GM18517 (cell line): ENCODE data around the gene SPIRE2.

Experiments
- ATAC-seq: cut with Tn5 transposase; IDR thresholded peaks from one replicate; pipeline ENCODE4 v1.9.1; 2021; ENCODE audit warnings: mild to moderate bottlenecking, moderate library complexity; ENCODE audit not compliant: unreplicated experiment

The SPIRE2 gene

GRCh38 chr16:89893642-89894548 is 65.6 kb downstream of the SPIRE2 start:
- ATAC-seq: no peak

DNA sequence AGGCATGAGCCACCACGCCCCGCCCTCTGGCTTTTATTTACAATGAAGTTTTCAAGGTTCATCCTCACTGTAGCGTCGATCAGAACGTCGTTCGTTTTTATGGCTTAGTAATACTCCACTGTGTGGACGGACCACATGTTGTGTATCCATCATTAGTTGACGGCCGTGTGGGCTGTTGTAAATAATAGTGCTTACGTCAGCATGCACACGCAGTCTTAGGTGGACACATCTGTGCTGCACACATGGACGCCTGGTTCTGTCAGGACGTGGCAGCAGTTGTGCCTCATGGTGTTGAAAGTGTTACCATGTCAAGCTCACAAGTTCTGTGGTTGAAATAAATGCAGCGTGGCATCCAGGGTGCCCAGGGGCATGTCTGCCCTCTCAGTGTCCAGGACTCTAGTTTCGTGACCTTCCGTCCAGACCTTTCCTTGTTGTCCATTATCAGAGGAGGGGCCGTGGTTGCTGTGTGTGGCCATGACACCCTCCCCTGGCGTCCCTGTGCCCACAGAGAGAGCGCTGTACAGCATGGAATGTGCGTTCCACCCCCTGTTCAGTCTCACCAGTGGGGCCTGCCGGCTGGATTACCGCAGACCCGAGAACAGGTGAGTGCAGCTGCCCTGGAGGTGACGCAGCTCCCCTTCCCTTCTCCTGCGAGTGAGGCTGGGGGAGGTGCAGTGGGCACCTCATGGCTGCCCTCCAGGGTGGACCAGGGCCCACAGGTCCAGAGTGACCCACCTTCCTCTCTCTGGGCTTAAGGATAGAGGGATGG is 67.4 kb downstream of the SPIRE2 start:
- ATAC-seq: no peak

DNA sequence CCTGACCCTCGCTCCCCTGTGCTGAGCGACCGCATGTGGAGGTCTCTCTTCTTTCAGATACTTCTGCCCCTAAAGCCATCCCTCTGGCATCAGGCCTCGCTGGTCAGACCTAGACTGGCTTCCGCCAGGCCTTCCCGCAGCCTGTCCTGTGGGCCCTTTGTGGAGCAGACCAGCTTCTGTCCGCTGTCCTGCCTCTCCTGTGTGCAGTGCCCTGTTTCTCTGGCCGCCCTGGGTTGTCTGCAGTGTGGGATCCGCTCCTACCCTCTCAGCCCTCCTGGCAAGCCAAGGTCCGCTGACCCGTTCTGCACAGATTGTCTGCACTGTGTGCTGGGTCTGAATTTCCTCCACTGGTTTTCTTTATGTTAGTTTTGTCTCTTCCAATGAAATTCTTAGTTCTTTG is 68.9 kb downstream of the SPIRE2 start:
- no peak for ATAC-seq

DNA sequence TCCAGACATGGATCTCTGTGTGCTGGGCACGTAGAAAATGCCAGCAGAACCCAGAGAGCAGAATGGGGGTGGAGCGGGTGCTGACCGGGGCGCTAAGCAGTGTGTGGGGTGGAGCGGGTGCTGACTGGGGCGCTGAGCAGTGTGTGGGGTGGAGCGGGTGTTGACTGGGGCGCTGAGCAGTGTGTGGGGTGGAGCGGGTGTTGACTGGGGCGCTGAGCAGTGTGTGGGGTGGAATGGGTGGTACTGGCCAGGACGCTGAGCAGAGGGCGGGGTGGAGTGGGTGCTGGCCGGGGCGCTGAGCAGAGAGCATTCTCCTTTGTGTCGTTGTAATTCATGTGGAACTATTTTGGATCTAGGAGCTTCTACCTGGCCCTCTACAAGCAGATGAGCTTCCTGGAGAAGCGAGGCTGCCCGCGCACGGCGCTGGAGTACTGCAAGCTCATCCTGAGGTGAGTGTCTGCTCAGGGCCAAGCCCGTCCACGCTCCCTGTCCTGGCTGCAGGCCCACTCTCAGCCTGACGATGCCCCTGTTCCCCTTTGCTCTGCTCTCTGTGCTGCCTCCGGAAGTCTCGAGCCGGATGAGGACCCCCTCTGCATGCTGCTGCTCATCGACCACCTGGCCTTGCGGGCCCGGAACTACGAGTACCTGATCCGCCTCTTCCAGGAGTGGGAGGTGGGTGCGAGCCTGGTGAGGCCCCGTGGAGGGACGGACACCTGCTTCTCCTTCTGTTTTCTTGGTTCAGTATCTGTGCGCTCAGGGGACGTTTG is 70.1 kb downstream of the SPIRE2 start:
- no peak for ATAC-seq

DNA sequence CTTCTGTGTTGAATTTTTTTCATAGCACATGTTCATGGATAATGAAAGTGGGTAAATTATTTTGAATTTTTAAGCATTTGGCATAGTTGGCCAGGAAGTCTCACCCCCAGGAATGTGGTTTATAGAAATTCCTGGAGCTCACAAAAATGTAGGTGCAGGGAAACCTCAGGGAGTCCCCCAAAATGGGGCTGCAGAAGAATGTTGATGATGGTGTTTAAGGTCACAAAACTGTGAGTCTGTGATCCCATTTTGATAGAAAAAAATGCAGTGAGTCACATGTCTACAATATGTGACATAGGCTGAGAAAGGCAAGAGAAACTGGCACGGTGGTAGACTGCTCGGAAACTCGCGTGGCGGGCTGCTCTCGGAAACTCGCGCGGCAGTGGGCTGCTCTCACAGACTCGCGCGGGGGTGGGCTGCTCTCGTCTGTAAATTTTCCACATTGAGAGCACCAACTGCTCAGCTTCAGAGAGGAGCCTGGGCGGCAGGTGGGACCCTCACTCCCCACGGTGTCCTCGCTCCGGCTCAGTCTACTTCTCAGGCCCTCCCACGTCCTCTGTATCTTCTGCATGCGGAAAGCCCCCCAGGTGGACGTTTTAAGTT is 71.7 kb downstream of the SPIRE2 start:
- no peak for ATAC-seq

DNA sequence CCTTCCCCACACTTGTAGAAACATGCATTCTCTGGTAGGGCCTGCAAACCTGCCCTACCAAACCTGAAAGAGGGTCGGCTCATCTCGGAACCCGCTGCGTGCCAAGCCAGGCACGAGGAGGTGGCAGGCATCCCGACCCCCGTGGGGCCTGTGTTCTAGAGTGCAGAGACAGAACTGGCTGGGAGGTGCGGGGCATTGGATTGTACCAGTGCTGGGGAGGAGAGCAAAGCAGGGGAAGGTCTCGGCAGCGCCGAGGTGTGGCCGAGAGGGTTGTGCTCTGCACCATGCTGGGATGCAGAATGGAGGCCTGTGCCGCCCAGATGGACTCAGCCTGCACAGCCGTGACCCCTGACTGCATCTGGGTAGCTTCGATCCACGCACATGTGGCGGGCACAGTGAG is 72.6 kb downstream of the SPIRE2 start:
- ATAC-seq: no peak

- ATAC-seq: no peak
These were observed 74.7 kb downstream of the SPIRE2 start for GRCh38 chr16:89902980-89903379.

DNA sequence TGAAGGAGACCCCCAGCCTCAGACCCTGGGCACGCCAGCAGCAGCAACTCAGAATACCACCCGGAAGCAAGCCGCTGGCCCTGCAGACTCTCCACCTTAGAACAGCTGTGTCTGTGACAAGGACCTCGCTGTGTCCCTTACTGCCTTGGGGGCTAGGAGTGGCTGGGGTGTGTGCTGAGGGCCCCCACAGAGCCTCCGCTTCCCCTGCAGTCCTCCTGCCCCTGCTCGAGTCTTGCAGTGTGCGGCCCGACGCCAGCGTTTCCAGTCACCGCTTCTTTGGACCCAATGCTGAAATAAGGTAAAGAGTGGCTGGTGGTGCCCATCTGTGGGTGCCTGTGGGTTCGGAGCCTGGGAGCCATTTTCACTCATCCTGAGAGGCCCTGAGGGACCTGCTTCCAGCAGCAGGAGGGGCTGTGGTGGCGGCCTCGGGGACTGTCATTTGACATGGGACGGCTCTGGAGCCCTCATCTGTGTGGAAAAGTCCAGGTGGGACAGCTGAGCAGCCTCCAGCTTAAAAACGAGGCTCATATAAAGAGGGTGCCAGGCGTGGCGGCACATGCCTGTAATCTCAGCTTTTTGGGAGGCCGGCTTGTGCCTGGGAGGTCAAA is 75.7 kb downstream of the SPIRE2 start:
- no peak for ATAC-seq

- no peak for ATAC-seq
These were observed 76.6 kb downstream of the SPIRE2 start for GRCh38 chr16:89904606-89905510.

- no peak for ATAC-seq
These were observed 77.3 kb downstream of the SPIRE2 start for GRCh38 chr16:89905511-89906139.

GRCh38 chr16:89906140-89907025 is 78.1 kb downstream of the SPIRE2 start:
- no peak for ATAC-seq

DNA sequence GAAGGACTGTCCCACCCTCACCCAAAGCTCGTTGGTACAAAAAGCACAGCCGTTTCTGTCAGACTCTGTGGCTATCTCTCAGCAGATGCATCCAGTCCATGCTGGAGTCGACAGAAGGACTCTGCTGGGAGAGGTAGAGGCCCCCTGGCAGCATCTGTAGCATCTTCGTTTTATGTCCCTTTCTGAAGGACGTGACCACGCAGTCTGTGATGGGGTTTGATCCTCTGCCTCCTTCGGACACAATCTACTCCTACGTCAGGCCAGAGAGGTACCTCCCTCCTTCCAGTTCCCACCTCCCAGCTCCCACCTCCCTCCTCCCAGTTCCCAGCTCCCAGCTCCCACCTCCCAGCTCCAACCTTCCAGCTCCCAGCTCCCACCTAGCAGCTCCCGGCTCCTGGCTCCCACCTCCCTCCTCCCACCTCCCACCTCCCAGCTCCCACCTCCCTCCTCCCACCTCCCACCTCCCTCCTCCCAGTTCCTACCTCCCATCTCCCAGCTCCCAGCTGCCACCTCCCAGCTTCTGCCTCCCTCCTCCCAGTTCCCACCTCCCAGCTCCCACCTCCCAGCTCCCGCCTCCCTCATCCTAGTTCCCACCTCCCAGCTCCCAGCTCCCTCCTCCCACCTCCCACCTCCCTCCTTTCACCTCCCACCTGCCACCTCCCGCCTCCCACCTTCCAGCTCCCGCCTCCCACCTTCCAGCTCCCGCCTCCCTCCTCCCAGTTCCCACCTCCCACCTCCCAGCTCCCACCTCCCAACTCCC is 79.0 kb downstream of the SPIRE2 start:
- no peak for ATAC-seq

DNA sequence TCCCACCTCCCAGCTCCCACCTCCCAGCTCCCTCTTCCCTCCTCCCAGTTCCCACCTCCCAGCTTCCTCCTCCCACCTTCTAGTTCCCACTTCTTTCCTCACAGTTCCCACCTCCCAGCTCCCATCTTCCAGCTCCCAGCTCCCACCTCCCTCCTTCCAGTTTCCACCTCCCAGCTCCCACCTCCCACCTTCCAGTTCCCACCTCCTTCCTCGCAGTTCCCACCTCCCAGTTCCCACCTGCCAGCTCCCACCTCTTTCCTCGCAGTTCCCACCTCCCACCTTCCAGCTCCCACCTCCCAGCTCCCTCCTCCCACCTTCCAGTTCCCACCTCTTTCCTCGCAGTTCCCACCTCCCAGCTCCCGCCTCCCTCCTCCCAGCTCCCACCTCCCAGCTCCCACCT is 80.0 kb downstream of the SPIRE2 start:
- no peak for ATAC-seq

- no peak for ATAC-seq
These were observed 81.8 kb downstream of the SPIRE2 start for GRCh38 chr16:89909777-89910716.

- no peak for ATAC-seq
These were observed 82.6 kb downstream of the SPIRE2 start for GRCh38 chr16:89910717-89911354.

- no peak for ATAC-seq
These were observed 83.1 kb downstream of the SPIRE2 start for GRCh38 chr16:89911375-89911774.
